SK-N-DZ (cell line): Measurements from ENCODE around the gene KRTAP10-6. TPM values are rescaled to one million over a fixed set of nuclear protein-coding genes. Genes with fewer than 3 reads are reported as not detected.
"Not testable (repeated sequence)": the region's sequence is repeated elsewhere in the genome, so short reads cannot be mapped to it uniquely, and the experiment has no call there.

Experiments used
- DNase-seq: peaks from one replicate; pipeline ENCODE4 v3.0.0-alpha.2; 2015; ENCODE audit warnings: low spot score
- polyA plus RNA-seq, 2 experiments: library from polyadenylated mRNA; depleted of rRNA; stranded (reverse); fragments of >200 nt; gene quantifications; 2 replicates each; pipeline ENCODE4 v1.2.3, GENCODE V29; 2014

Gene KRTAP10-6
- not detected in 2 replicates for polyA plus RNA-seq (2014; cell fraction: cytosol; rRNA removed)
- polyA plus RNA-seq (2014; cell fraction: nucleus; rRNA removed), result not detected in 2 replicates

GRCh38 chr21:44592446-44593311 lies at the start of gene KRTAP10-6:
TSS of gene KRTAP10-6 (minus strand) at chr21:44592505. CDS start at chr21:44592484, 21 bp downstream.
- DNase-seq, result no peak

- DNase-seq, result no peak
Measured at GRCh38 chr21:44640761-44641160, 48.5 kb upstream of the KRTAP10-6 start.

GRCh38 chr21:44639331-44639655 lies 47.0 kb upstream of the KRTAP10-6 start:
- DNase-seq, result no peak

GRCh38 chr21:44638506-44639330 lies 46.4 kb upstream of the KRTAP10-6 start:
- DNase-seq, result not testable (repeated sequence)

- not testable (repeated sequence) for DNase-seq
Measured at GRCh38 chr21:44637851-44638348, 45.6 kb upstream of the KRTAP10-6 start.

- DNase-seq, result no peak
Measured at GRCh38 chr21:44637018-44637850, 44.9 kb upstream of the KRTAP10-6 start, which contains the start of gene KRTAP10-10. TSS of gene KRTAP10-10 (plus strand) at chr21:44637356. CDS start at chr21:44637418, 62 bp downstream.

GRCh38 chr21:44636209-44637017 lies 44.1 kb upstream of the KRTAP10-6 start:
- DNase-seq, result no peak

- no peak for DNase-seq
Measured at GRCh38 chr21:44632067-44632466, 39.8 kb upstream of the KRTAP10-6 start.

GRCh38 chr21:44630440-44630839 lies 38.1 kb upstream of the KRTAP10-6 start:
- DNase-seq, result no peak

GRCh38 chr21:44628707-44629391 lies 36.5 kb upstream of the KRTAP10-6 start:
- DNase-seq, result no peak

GRCh38 chr21:44627831-44628233 lies 35.5 kb upstream of the KRTAP10-6 start:
- DNase-seq, result not testable (repeated sequence)

GRCh38 chr21:44627181-44627822 lies 35.0 kb upstream of the KRTAP10-6 start:
- not testable (repeated sequence) for DNase-seq

GRCh38 chr21:44626673-44627143 lies 34.4 kb upstream of the KRTAP10-6 start, which contains the start of gene KRTAP10-9:
TSS of gene KRTAP10-9 (plus strand) at chr21:44627093. CDS start at chr21:44627172, 79 bp downstream.
- DNase-seq, result no peak

GRCh38 chr21:44626262-44626661 lies 34.0 kb upstream of the KRTAP10-6 start:
- DNase-seq, result no peak

- no peak for DNase-seq
Measured at GRCh38 chr21:44625756-44626155, 33.5 kb upstream of the KRTAP10-6 start.

GRCh38 chr21:44623575-44623974 lies 31.3 kb upstream of the KRTAP10-6 start:
- no peak for DNase-seq

- no peak for DNase-seq
Measured at GRCh38 chr21:44619886-44620285, 27.6 kb upstream of the KRTAP10-6 start.

- DNase-seq, result no peak
Measured at GRCh38 chr21:44618909-44619308, 26.6 kb upstream of the KRTAP10-6 start.

GRCh38 chr21:44618504-44618903 lies 26.2 kb upstream of the KRTAP10-6 start:
- DNase-seq, result no peak
